Fibroblast of skin of right quadriceps (primary cell): ENCODE data around the gene YTHDF1.

ENCODE experiments used
- DNase-seq: peaks from one replicate; pipeline ENCODE4 v3.0.0-alpha.2; 2013

The YTHDF1 gene

DNA sequence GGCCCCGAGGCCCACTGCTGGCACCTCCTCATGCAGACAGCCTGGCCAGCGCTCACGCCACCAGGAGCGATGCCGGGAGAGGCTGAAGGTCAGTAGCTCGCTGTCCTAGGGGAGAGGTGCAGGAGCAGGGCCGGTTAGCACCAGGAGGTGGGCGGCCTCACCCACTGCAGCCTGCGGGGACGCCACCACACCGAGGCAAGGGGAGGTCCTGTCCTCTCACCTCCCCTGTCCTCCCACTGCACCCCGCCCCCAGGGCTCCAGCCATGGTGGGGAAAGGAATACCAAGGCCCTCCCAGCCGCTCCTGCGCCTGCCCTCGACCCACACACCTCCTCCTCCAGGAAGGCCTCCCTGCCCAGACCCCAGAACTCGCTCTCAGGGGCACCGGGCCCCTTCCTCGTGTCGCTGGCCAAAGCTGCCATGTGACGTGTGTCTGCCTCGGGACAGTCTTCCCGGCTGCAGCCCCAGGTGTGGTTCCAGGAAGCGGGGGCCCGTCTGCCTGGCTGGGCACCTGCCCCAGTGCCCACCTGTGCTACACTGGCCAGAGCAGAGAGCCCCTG lies 31.8 kb upstream of the YTHDF1 start:
- DNase-seq = no peak

DNA sequence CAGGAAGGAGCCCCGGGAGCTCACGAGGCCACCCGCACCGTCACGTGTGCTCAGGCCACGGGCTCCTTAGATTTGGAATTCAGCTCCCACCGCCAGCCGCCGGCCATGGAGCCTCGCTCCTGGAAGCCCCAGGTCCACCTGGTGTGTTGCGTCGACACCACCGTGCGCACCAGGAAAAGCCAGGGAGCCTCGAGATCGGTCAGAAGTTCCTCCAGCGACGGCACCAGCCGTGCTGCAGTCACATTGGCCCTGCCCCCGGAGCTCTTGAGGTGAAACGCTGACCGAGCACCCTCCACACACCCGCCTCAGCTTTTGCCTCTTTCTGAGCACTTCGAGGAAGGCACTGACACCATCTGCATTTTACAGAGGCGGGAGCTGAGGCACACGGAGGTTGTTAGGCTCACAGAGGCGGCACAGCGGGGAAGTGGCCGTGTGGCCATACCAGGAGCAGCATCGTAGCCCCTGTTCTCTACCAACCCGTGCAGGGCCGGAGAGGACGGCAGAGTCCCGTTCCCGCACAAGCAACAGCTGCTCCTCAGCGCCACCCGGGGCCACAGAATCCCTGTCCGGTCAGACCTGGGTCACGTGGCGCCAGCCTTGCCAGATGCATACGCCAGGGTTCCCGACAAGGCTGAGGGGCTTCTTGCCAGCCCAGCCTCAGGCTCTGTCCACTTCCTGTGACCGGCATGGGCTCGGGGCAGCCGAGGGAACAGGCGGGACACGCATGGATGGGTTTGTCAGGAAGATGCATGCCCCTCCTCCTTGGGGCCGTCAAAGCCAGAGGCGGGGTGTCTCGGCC lies 30.8 kb upstream of the YTHDF1 start:
- no peak for DNase-seq

- no peak for DNase-seq
These were observed 28.5 kb upstream of the YTHDF1 start for GRCh38 chr20:63244468-63244867.

DNA sequence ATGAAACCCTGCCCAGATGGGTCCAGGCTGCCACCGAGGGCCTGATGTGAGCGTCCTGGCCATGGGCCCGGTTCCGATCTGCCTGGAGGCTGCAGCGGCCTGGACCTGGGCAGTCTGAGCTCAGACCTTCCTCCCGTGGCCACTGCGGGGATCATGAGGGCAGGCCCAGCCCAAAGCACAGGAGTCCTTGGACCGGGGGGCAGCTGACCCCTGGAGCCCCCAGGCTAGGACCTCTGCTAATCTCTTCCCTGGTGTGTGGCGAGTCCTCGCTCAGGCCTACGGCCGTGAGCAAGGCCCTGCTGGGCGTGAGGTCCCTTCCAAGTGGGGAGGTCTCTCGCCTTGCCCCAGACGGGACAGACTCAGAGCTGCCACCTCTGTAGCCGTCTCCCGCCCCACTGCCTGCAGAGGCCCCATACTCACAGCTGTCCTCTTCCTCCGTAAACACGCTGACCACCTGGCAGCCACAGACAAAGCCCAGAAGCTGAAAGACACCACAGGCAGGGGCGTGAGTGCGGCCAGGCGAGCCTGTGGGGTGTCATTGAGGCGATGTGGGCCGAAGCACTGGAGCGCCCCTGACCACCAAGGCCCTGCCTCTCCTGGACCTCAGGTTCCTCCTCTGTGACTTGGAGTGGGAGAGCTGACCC lies 27.8 kb upstream of the YTHDF1 start:
- no peak for DNase-seq

GRCh38 chr20:63242736-63243135 lies 26.8 kb upstream of the YTHDF1 start:
- no peak for DNase-seq

DNA sequence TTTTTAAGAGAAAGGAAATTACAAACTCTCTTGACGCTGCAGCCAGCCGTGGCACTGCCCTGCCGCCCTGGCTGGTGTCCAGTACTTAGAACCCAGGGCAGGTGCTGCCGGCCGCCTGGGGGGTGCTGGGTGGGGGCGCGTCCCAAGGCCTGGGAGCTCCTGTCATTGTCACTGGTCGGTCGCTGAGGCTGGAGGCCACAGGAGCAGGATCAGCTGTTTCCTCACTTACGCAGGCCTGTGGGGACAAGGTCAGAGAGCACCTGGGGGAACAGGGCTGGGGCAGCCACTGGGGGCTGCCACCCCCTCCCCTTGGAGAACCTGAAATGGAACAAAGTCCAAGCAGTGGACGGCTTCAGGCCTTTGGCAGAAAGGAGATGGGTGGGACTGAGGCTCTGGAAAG lies 25.3 kb upstream of the YTHDF1 start:
- DNase-seq = no peak

DNA sequence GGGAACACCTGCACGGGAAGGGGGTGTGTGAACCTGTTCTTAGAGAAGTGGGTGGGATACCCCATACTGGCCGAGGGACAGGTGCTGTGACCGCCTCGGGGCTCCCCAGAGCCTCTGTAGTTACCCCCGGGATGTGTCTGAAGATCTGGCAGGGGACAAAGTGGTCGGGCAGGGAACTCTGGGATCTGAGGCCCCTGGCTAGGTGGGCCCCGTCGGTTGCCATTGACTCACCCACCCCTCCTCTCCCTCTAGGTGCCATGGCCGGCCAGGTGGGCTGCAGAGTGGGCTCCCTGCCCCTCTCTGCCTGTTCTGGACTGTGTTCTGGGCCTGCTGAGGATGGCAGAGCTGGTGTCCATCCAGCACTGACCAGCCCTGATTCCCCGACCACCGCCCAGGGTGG lies 24.1 kb upstream of the YTHDF1 start:
- DNase-seq = no peak

DNA sequence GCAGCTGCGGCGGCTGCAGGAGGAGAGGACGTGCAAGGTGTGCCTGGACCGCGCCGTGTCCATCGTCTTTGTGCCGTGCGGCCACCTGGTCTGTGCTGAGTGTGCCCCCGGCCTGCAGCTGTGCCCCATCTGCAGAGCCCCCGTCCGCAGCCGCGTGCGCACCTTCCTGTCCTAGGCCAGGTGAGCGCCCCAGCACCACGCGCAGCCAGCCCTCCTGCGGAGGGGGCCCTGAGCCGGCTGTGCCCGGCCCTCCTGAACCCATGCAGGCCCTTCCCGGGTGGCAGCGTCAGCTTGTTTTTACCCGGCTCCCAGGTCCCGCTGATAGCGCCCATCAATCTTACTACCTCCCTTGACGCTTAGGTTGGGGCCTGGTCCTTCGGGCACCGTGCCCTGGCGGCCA lies 23.5 kb upstream of the YTHDF1 start:
- no peak for DNase-seq

GRCh38 chr20:63238514-63239125 lies 22.7 kb upstream of the YTHDF1 start:
- DNase-seq = no peak

DNA sequence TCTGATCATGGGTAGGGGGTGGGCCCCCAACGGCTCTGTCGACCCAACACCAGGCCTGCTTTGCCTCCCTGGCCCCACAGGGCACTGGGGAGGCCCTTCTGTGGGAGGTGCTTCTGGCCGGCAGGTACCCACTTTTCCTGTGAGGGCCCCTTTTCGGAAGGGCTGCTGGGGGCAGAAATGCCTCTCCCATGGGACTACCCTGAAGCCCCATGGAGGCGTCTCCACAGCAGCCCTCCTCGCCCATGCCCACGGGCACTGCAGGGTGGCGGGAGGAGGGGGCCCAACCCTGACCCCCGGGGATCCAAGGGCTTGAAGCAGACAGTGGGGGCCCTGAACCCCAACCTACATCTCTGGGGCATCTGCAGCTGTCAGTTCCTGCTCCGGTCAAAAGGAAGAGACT lies 22.1 kb upstream of the YTHDF1 start:
- DNase-seq = no peak

GRCh38 chr20:63236116-63236837 lies 20.3 kb upstream of the YTHDF1 start:
- DNase-seq = no peak

GRCh38 chr20:63235399-63235983 lies 19.6 kb upstream of the YTHDF1 start, which contains the start of gene BIRC7:
Gene BIRC7 (plus strand): TSS chr20:63235905. CDS start chr20:63236097, 192 bp downstream.
- no peak for DNase-seq

- DNase-seq = peak; percentile 24
These were observed 18.9 kb upstream of the YTHDF1 start for GRCh38 chr20:63234693-63235398.

GRCh38 chr20:63233924-63234323 lies 18.0 kb upstream of the YTHDF1 start:
- DNase-seq = no peak

DNA sequence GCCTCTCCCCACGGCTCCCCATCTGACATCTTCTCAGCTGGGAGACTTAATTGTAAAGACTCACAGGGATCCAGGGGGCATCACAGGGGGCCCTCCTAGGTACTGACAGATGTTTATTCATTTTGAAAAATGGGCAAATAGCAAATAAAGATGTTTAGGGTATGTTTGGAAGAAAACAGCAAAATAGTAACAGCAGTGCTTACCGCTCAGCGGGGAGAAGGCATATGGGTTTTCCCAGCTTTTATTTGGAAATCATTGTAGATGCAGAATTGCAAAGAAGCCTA lies 17.1 kb upstream of the YTHDF1 start:
- DNase-seq = no peak

GRCh38 chr20:63232235-63233060 lies 16.5 kb upstream of the YTHDF1 start:
- DNase-seq = peak; percentile 94

DNA sequence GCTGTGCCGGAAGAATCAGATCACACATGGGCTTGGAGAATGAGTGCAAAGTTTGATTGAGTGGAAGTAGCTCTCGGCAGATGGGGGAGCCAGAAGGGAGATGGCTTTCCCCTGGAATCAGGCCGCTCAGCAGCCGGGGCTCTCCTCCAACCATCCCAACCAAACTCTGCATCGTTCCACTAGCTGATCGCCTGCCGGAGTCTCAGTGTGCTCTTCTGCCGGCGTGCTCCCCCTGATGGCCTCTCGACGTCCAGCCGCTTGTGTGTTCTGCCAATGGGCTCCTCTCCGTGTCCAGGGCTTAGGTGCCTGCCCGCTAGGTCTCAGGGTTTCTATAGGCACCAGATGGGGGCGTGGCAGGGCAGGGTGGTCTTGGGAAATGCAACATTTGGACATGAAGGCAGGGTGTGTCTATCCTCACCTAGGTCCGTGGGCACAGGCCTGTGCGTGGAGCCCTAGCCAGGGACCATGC lies 14.9 kb upstream of the YTHDF1 start:
- DNase-seq = peak; percentile 64

DNA sequence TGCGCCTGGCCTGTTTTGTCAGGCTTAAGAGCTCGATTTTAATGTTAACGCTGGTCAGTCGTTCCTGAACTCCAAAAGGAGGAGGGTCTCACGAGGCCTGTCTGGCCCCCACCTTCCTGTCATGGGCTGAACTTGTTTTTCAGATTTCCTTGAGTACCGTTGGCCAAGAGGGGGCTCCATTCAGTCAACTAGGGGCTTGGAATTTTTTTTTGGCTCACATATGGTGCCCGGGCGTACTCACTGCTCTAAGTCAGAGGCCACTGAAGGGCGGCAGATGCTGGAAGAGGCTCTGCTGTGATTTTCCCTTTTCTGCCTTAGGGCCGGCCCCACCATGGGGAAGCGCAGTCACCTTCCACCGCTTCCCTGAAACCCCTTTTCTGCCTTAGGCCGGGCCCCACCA lies 12.9 kb upstream of the YTHDF1 start:
- no peak for DNase-seq

GRCh38 chr20:63227260-63227659 lies 11.3 kb upstream of the YTHDF1 start:
- DNase-seq = no peak

DNA sequence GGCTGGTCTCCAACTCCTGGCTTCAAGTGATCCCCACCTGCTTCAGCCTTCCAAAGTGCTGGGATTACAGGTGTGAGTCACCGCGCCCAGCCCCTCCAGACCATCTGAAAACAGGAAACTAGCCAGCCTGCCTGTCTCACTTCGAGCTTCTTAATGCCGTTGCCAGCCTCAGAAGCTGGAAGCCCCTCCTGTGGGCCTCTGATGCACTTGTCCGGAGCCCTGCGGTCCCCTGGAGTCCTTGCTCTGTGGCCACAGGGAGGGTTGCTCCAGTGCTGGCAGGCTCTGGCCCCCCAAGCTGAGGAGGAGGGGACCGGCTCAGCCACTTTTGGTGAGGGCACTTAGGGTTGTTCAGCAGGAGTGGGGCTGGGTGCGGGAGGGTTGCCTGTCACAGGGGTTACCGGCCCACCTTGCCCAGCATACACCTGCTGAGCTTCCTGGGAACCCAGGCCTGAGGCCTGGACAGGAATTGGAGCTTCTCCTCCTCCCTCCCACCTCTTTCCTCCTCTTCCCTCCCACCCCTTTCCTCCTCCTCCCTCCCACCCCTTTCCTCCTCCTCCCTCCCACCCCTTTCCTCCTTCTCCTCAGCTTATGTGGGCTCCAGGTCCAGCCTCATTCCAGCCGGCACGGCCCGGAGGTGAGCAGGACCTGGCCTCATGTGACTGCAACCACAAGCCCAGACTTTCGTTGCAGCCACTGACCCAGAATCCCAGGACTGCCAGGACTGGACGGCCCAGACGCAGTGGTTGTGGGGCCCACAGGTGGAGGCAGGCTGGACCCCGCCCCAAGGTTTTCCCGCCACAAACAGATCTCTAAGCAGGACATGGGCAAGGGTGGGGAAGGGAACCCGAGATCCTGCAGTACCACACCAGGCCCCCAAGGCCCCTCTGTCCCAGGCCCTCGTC lies 10.4 kb upstream of the YTHDF1 start:
- DNase-seq = no peak
